ENCODE measurements around the gene DDX24. TPM values are rescaled to one million over a fixed set of nuclear protein-coding genes. Genes with fewer than 3 reads are reported as not detected.

DDX24 gene
- total RNA-seq, 2 donors from 2014 or later: 48.0 to 95.6 TPM

GRCh38 chr14:94027566-94028449, 53.2 kb downstream of the DDX24 start:
- H3K27ac ChIP-seq: no peak overlapping the region
- ATAC-seq: no peak
- H3K4me3 ChIP-seq: no peak overlapping the region
- no peaks in the 10 kb centered on the region for H3K36me3 ChIP-seq (replicated peaks in 1 of 2; ENCODE audit: insufficient read depth in 1 of 2, low read depth in 2 of 2)
- no peaks in the 10 kb centered on the region for H3K9me3 ChIP-seq
- WGBS, 2 donors: 82 to 94% methylated on average over 4 to 14 of the region's 14 CpGs
- H3K4me1 ChIP-seq: peaks cover 13% of the 10 kb centered on the region
- H3K27me3 ChIP-seq: no peaks in the 10 kb centered on the region
- no peak for TF ChIP-seq POLR2A (IDR thresholded peaks at IDR 0.05)
- no peak for TF ChIP-seq CTCF (IDR thresholded peaks at IDR 0.05)
- intact Hi-C loops (cut with DNase I): no loop called here
- DNase-seq: no peak

GRCh38 chr14:94026889-94027469, 54.0 kb downstream of the DDX24 start:
- DNase-seq: no peak
- peak overlapping the region; percentile 26 to 69 for H3K4me3 ChIP-seq
- WGBS, 2 donors: 42 to 79% methylated on average over 7 to 17 of the region's 17 CpGs
- H3K4me1 ChIP-seq: peaks cover 13% of the 10 kb centered on the region
- no peaks in the 10 kb centered on the region for H3K27me3 ChIP-seq
- ATAC-seq: no peak
- no peak for TF ChIP-seq CTCF (IDR thresholded peaks at IDR 0.05)
- no peak for TF ChIP-seq POLR2A (IDR thresholded peaks at IDR 0.05)
- no peak overlapping the region for H3K27ac ChIP-seq
- no peaks in the 10 kb centered on the region for H3K36me3 ChIP-seq (replicated peaks in 1 of 2; ENCODE audit: insufficient read depth in 1 of 2, low read depth in 2 of 2)
- intact Hi-C loops (cut with DNase I): no loop called here
- no peaks in the 10 kb centered on the region for H3K9me3 ChIP-seq

GRCh38 chr14:94026173-94026888, 54.7 kb downstream of the DDX24 start, which contains the start of gene OTUB2:
Gene OTUB2 (plus strand): TSS chr14:94026340. CDS start chr14:94026538, 198 bp downstream.
- peak; percentile 97 to 98 (median 98) for DNase-seq
- intact Hi-C loops (cut with DNase I): no loop called here
- ATAC-seq: peak; percentile 100
- Histone ChIP-seq H3K4me3 (peak within 1 kb of the TSS; percentile 26 to 69), H3K27me3 (no peaks in the 10 kb centered on the region), H3K36me3 (replicated peaks in 1 of 2; ENCODE audit: insufficient read depth in 1 of 2, low read depth in 2 of 2) (no peaks in the 10 kb centered on the region), H3K27ac (no peak within 1 kb of the TSS), H3K9me3 (no peaks in the 10 kb centered on the region), H3K4me1 (peaks cover 13% of the 10 kb centered on the region)
- WGBS, 2 donors: 0 to 1% methylated on average over 10 to 57 of the region's 74 CpGs
- TF ChIP-seq POLR2A (IDR thresholded peaks at IDR 0.05): no peak
- no peak for TF ChIP-seq CTCF (IDR thresholded peaks at IDR 0.05)

- Histone ChIP-seq H3K4me1 (peaks cover 13% of the 10 kb centered on the region), H3K27me3 (no peaks in the 10 kb centered on the region), H3K9me3 (no peaks in the 10 kb centered on the region), H3K4me3 (no peak overlapping the region), H3K27ac (no peak overlapping the region), H3K36me3 (replicated peaks in 1 of 2; ENCODE audit: insufficient read depth in 1 of 2, low read depth in 2 of 2) (no peaks in the 10 kb centered on the region)
- intact Hi-C loops (cut with DNase I): no loop called here
- WGBS, 2 donors: 35% methylated on average over 6 of the region's 6 CpGs
- ATAC-seq (no peak), DNase-seq (no peak)
- no peak for TF ChIP-seq CTCF (IDR thresholded peaks at IDR 0.05)
- TF ChIP-seq POLR2A (IDR thresholded peaks at IDR 0.05): no peak
These were observed 55.3 kb downstream of the DDX24 start for GRCh38 chr14:94025720-94026119.

All from body of pancreas (tissue), 4 donors.